Ovary (tissue), 9 donors: ENCODE data around the gene PLXNB2. TPM values are rescaled to one million over a fixed set of nuclear protein-coding genes. Genes with fewer than 3 reads are reported as not detected.

Source experiments
- DNase-seq, 5 donors: peaks; one replicate each; pipeline ENCODE4 v3.0.0-alpha.2; 2019 to 2020
- H3K27ac ChIP-seq, 2 donors: fragments of 200-600 bp; one replicate each; pipeline versions ENCODE4 v1.5.1 to v1.8.0; 2019 to 2022
- H3K27me3 ChIP-seq: fragments of 200-600 bp; one replicate; pipeline ENCODE4 v1.8.0; 2022
- H3K36me3 ChIP-seq: fragments of 200-600 bp; sonication (generic); one replicate; pipeline ENCODE4 v1.5.1; 2019
- H3K4me1 ChIP-seq: one replicate; pipeline ENCODE4 v1.8.1; 2013; ENCODE audit warnings: mild to moderate bottlenecking, moderate library complexity; ENCODE audit not compliant: insufficient read depth
- H3K4me3 ChIP-seq: fragments of 200-600 bp; sonication (generic); one replicate; pipeline ENCODE4 v1.5.1; 2017
- H3K9me3 ChIP-seq, 2 donors: fragments of 200-600 bp in 1 of 2; sonication (generic) in 1 of 2; one replicate each; pipeline versions ENCODE4 v1.5.1 to v1.8.1; 2013 to 2019; ENCODE audit warnings: mild to moderate bottlenecking in 1 of 2, moderate library complexity in 1 of 2
- CTCF ChIP-seq, 3 donors: fragments of 450-650 bp in 2 of 3; fragments of 200-600 bp in 1 of 3; IDR thresholded peaks; one replicate each; pipeline versions ENCODE4 v1.5.1 to v1.8.0; 2016 to 2022; ENCODE audit warnings: antibody characterized with exemption in 3 of 3, mild to moderate bottlenecking in 1 of 3
- EP300 ChIP-seq: sonication (generic); formaldehyde crosslinking; IDR thresholded peaks from one replicate; pipeline ENCODE4 v1.6.1; 2017; ENCODE audit warnings: antibody characterized with exemption
- POLR2A ChIP-seq: fragments of 450-650 bp; IDR thresholded peaks from one replicate; pipeline ENCODE4 v1.6.1; 2017; ENCODE audit warnings: antibody characterized with exemption, mild to moderate bottlenecking, moderate library complexity
- WGBS, 3 donors: extraction: QIAGEN DNeasy Blood & Tissue Kit in 1 of 3; methylation state at CpG; one replicate each; pipeline versions ENCODE4 v1.1.5 to v1.1.7; 2013 to 2017; 5-methylcytosine and 5-hydroxymethylcytosine counted together
- intact Hi-C, 4 donors: fragments of 100-400 bp; cut with DNase I; formaldehyde crosslinking; loops; one replicate each; pipeline versions ENCODE4 v1.11.0 to v1.15.1; 2022 to 2023
- polyA plus RNA-seq, 2 donors: library from polyadenylated mRNA; stranded (reverse); fragments of 200-250 nt in 1 of 2; fragments of 350-450 nt in 1 of 2; fragmentation: Illumina TruSeq in 1 of 2; extraction: RNeasy Lipid Tissue Mini Kit (QIAGEN cat#74804) in 1 of 2; gene quantifications; one replicate each; pipeline ENCODE4 v1.2.3, GENCODE V29; 2013 to 2014
- total RNA-seq, 7 donors: library from RNA; depleted of rRNA in 2 of 7; stranded (reverse); fragments of >200 nt in 2 of 7; fragmentation: NEBNext Ultra II Directional in 3 of 7; extraction: Animal tissue kit (Norgen Biotek cat#: 25700) in 3 of 7; gene quantifications; one replicate each; pipeline versions ENCODE4 v1.1.0 to v1.2.4, GENCODE V29; 2016 to 2023
- donor health status: DM: no; HTN: no; CAD: no; lungs with moderate emphysema.
- donor health status: DM: no; HTN: no; CAD: no.
- donor health status: Bipolar disorder and iron deficiency.
- donor health status: DM: yes; HTN: yes; CAD: no.
- donor health status: DM: no; HTN: no; CAD: no.
- donor health status: DM: yes; HTN: yes; CAD: no.

The PLXNB2 gene
- total and polyA plus RNA-seq, 9 donors: 26.5 to 274 (median 205) TPM

- peaks cover 22% of the 10 kb centered on the region for H3K4me1 ChIP-seq
- intact Hi-C loops: no loop called here
Observed at GRCh38 chr22:50272044-50272802, 35.2 kb downstream of the PLXNB2 start.

GRCh38 chr22:50271519-50271970 is 35.9 kb downstream of the PLXNB2 start:
- H3K27ac ChIP-seq: no peak overlapping the region
- TF ChIP-seq CTCF (IDR thresholded peaks at IDR 0.05) (no peak), EP300 (no peak), POLR2A (no peak)
- H3K4me3 ChIP-seq: peak overlapping the region; percentile 45
- H3K36me3 ChIP-seq: no peaks in the 10 kb centered on the region
- no peaks in the 10 kb centered on the region for H3K9me3 ChIP-seq
- H3K4me1 ChIP-seq: peaks cover 26% of the 10 kb centered on the region
- intact Hi-C loops: no loop called here
- 0 to 1% (median 1%) methylated on average over 20 to 45 of the region's 45 CpGs for WGBS, 3 donors
- peak; percentile 51 to 86 (median 76) for DNase-seq
- no peaks in the 10 kb centered on the region for H3K27me3 ChIP-seq

More at GRCh38 chr22:50272044-50272802, 35.2 kb downstream of the PLXNB2 start:
- Histone ChIP-seq H3K27me3 (no peaks in the 10 kb centered on the region), H3K4me3 (peak overlapping the region; percentile 45), H3K27ac (no peak overlapping the region), H3K9me3 (no peaks in the 10 kb centered on the region), H3K36me3 (no peaks in the 10 kb centered on the region)
- no peak for TF ChIP-seq CTCF (IDR thresholded peaks at IDR 0.05)
- TF ChIP-seq POLR2A: no peak
- no peak for TF ChIP-seq EP300
- DNase-seq: no peak
- WGBS, 3 donors: 37 to 50% (median 39%) methylated on average over 23 to 26 of the region's 26 CpGs

- no peaks in the 10 kb centered on the region for H3K36me3 ChIP-seq
- 2% methylated on average over 47 to 53 of the region's 53 CpGs for WGBS, 3 donors
- intact Hi-C loops: no loop called here
- no peaks in the 10 kb centered on the region for H3K9me3 ChIP-seq
- H3K27me3 ChIP-seq: no peaks in the 10 kb centered on the region
- TF ChIP-seq POLR2A (no peak), CTCF (IDR thresholded peaks at IDR 0.05) (no peak), EP300 (no peak)
- peak overlapping the region; percentile 45 for H3K4me3 ChIP-seq
- peak in 4 of 5 donors; percentile 67 to 77 (median 70) for DNase-seq
- peaks cover 26% of the 10 kb centered on the region for H3K4me1 ChIP-seq
- H3K27ac ChIP-seq: no peak overlapping the region
Observed at GRCh38 chr22:50270666-50271394, 36.6 kb downstream of the PLXNB2 start.

- Histone ChIP-seq H3K9me3 (no peaks in the 10 kb centered on the region), H3K27me3 (no peaks in the 10 kb centered on the region), H3K36me3 (no peaks in the 10 kb centered on the region), H3K4me3 (peak within 1 kb of the TSS; percentile 45), H3K27ac (peak within 1 kb of the TSS; percentile 1 to 55), H3K4me1 (peaks cover 26% of the 10 kb centered on the region)
- intact Hi-C loops: loop anchor here in 2 of 4 donors (5.0 kb wide), 1 partner anchor 67 kb away; no protein-coding TSS in a partner anchor
- TF ChIP-seq CTCF (IDR thresholded peaks at IDR 0.05) (no peak), POLR2A (no peak), EP300 (no peak)
- WGBS, 3 donors: 1 to 2% (median 1%) methylated on average over 19 to 86 of the region's 92 CpGs
- DNase-seq: peak; percentile 54 to 80 (median 69)
Observed at GRCh38 chr22:50269970-50270665, 37.3 kb downstream of the PLXNB2 start, which contains the start of gene MAPK11. MAPK11 (minus strand) TSS chr22:50270380; CDS start chr22:50270292, 88 bp downstream.
